Naive thymus-derived CD4-positive, alpha-beta T cell (primary cell): Measurements from ENCODE around the gene NFX1. TPM values are rescaled to one million over a fixed set of nuclear protein-coding genes. Genes with fewer than 3 reads are reported as not detected.
A peak's percentile ranks its signal among the peaks of the same experiment; 100 is the strongest.

ENCODE experiments used
- ATAC-seq: fragments of 150-1000 bp; cut with Tn5 transposase; 2 replicates; pipeline ENCODE4 v1.10.0; 2021; ENCODE audit warnings: mild to moderate bottlenecking, moderate library complexity
- CTCF ChIA-PET: fragments of 350-600 bp; sonication (Branson Sonifier 250); formaldehyde crosslinking; loops from one replicate; lab custom pipeline; 2021; ENCODE audit warnings: antibody characterized with exemption; lab: Charles Lee
- POLR2A ChIA-PET: fragments of 350-600 bp; sonication (Branson Sonifier 250); formaldehyde crosslinking; loops from one replicate; lab custom pipeline; 2021; ENCODE audit warnings: antibody characterized with exemption, inconsistent platforms; lab: Charles Lee
- DNase-seq, 9 donors: peaks; one replicate each; pipeline versions ENCODE4 v3.0.0 to v3.0.0-alpha.2; 2020 to 2022; ENCODE audit warnings: mixed read lengths in 1 of 9
- H3K27ac ChIP-seq: one replicate; pipeline ENCODE4 v1.7.0; 2013; ENCODE audit warnings: mild to moderate bottlenecking, low read depth, low read length, moderate library complexity
- H3K27me3 ChIP-seq, 2 donors: one replicate each; pipeline ENCODE4 v1.7.0; 2013; ENCODE audit warnings: low read length in 2 of 2, mild to moderate bottlenecking in 2 of 2, moderate library complexity in 2 of 2; ENCODE audit not compliant: control insufficient read depth in 2 of 2, insufficient read depth in 2 of 2
- H3K36me3 ChIP-seq, 3 experiments: 1 replicate in 2 of 3; 2 replicates in 1 of 3; pipeline ENCODE4 v1.7.0; 2013; ENCODE audit warnings: low read length in 3 of 3, mild to moderate bottlenecking in 3 of 3, moderate library complexity in 1 of 3; ENCODE audit not compliant: insufficient read depth in 3 of 3, control insufficient read depth in 2 of 3
- H3K4me1 ChIP-seq, 2 donors: one replicate each; pipeline ENCODE4 v1.7.0; 2013; ENCODE audit warnings: low read length in 2 of 2, mild to moderate bottlenecking in 2 of 2, moderate library complexity in 1 of 2; ENCODE audit not compliant: control insufficient read depth in 2 of 2, insufficient read depth in 2 of 2
- H3K4me3 ChIP-seq: 2 replicates; pipeline ENCODE4 v1.7.0; 2013; ENCODE audit warnings: mild to moderate bottlenecking, low read length
- H3K9me3 ChIP-seq, 3 experiments: 1 replicate in 2 of 3; 2 replicates in 1 of 3; pipeline ENCODE4 v1.7.0; 2013; ENCODE audit warnings: low read length in 3 of 3; ENCODE audit not compliant: control insufficient read depth in 2 of 3
- H3K27ac Mint-ChIP-seq, 9 donors: one replicate each; pipeline ENCODE4 v1.8.0; 2020 to 2022; ENCODE audit warnings: mixed read lengths in 9 of 9, mild to moderate bottlenecking in 8 of 9, moderate library complexity in 5 of 9, inconsistent platforms in 2 of 9
- H3K27me3 Mint-ChIP-seq, 5 donors: one replicate each; pipeline ENCODE4 v1.8.0; 2021 to 2022; ENCODE audit warnings: mixed read lengths in 5 of 5, mild to moderate bottlenecking in 1 of 5
- H3K36me3 Mint-ChIP-seq, 5 donors: one replicate each; pipeline ENCODE4 v1.8.0; 2020 to 2022; ENCODE audit warnings: mixed read lengths in 5 of 5, mild to moderate bottlenecking in 3 of 5, inconsistent platforms in 1 of 5
- H3K4me1 Mint-ChIP-seq, 7 donors: one replicate each; pipeline ENCODE4 v1.8.0; 2020 to 2022; ENCODE audit warnings: mixed read lengths in 7 of 7, mild to moderate bottlenecking in 3 of 7, inconsistent platforms in 1 of 7
- H3K4me3 Mint-ChIP-seq, 10 donors: one replicate each; pipeline ENCODE4 v1.8.0; 2020 to 2022; ENCODE audit warnings: mild to moderate bottlenecking in 10 of 10, mixed read lengths in 10 of 10, moderate library complexity in 6 of 10, inconsistent platforms in 2 of 10
- H3K9me3 Mint-ChIP-seq, 11 donors: one replicate each; pipeline ENCODE4 v1.8.0; 2020 to 2022; ENCODE audit warnings: mixed read lengths in 11 of 11, mild to moderate bottlenecking in 4 of 11, inconsistent platforms in 1 of 11, moderate library complexity in 1 of 11
- intact Hi-C, 2 donors: fragments of 100-400 bp; cut with micrococcal nuclease; formaldehyde crosslinking; loops; one replicate each; pipeline ENCODE4 v1.15.1; 2023
- polyA plus RNA-seq, 2 donors: library from polyadenylated mRNA; unstranded; fragments of 300-500 nt; fragmentation: Illumina TruSeq; gene quantifications; one replicate each; pipeline ENCODE4 v1.2.3, GENCODE V29; 2021
- total RNA-seq, 6 experiments: library from RNA in 5 of 6; stranded (reverse) in 5 of 6; gene quantifications; 1 replicate in 5 of 6; 2 replicates in 1 of 6; pipeline ENCODE4 v1.2.3 and lab custom pipeline; 2021 to 2026

The NFX1 gene
- total and polyA plus RNA-seq, 7 experiments from 2014 or later, result 30.1 to 65.4 (median 43.6) TPM

GRCh38 chr9:33372900-33373299 is 82.6 kb downstream of the NFX1 start:
- peak overlapping the region in 3 of 9 donors; percentile 27 to 45 (median 30) for H3K27ac Mint-ChIP-seq
- no peak for DNase-seq
- H3K9me3 Mint-ChIP-seq, result peaks cover 0 to 2% (median 0%) of the 10 kb centered on the region in 11 donors
- intact Hi-C loops, result no loop called here
- H3K4me1 Mint-ChIP-seq, result peaks cover 10 to 17% (median 13%) of the 10 kb centered on the region in 7 donors
- POLR2A ChIA-PET, result interaction anchor here (1.0 kb wide), 1 partner anchor 101 kb away, joined by 4 read pairs; the partner anchor contains the start of gene NOL6
- peaks cover 0 to 5% of the 10 kb centered on the region in 2 donors for H3K4me1 ChIP-seq
- no peaks in the 10 kb centered on the region for H3K9me3 ChIP-seq
- no peaks in the 10 kb centered on the region for H3K27me3 ChIP-seq
- H3K36me3 ChIP-seq, result peaks cover 5 to 52% (median 7%) of the 10 kb centered on the region in 3 experiments
- no peak for ATAC-seq
- H3K36me3 Mint-ChIP-seq, result peaks cover 2 to 15% (median 7%) of the 10 kb centered on the region in 5 donors
- CTCF ChIA-PET, result interaction anchor here (1.1 to 6.4 kb wide), 7 partner anchors 9 to 349 kb away, joined by 3 to 51 read pairs (median 11); no protein-coding TSS in a partner anchor
- no peak overlapping the region for H3K27ac ChIP-seq
- H3K4me3 Mint-ChIP-seq, result no peak overlapping the region
- H3K27me3 Mint-ChIP-seq, result no peaks in the 10 kb centered on the region
- H3K4me3 ChIP-seq, result no peak overlapping the region

- ChIA-PET POLR2A (interaction anchor here (1.4 kb wide), 1 partner anchor 89 kb away, joined by 4 read pairs; no protein-coding TSS in a partner anchor), CTCF (interaction anchor here (0.6 to 6.4 kb wide), 16 partner anchors 13 to 348 kb away, joined by 3 to 51 read pairs (median 5); partner anchors contain the start of genes AQP3 and NOL6)
- H3K4me1 Mint-ChIP-seq, result peaks cover 10 to 17% (median 13%) of the 10 kb centered on the region in 7 donors
- DNase-seq (no peak), ATAC-seq (no peak)
- Histone ChIP-seq H3K4me3 (no peak overlapping the region), H3K9me3 (no peaks in the 10 kb centered on the region), H3K27ac (no peak overlapping the region), H3K27me3 (no peaks in the 10 kb centered on the region), H3K36me3 (peaks cover 4 to 41% (median 5%) of the 10 kb centered on the region in 3 experiments), H3K4me1 (peaks cover 0 to 5% of the 10 kb centered on the region in 2 donors)
- no peaks in the 10 kb centered on the region for H3K27me3 Mint-ChIP-seq
- no peak overlapping the region for H3K4me3 Mint-ChIP-seq
- H3K9me3 Mint-ChIP-seq, result peaks cover 0 to 2% (median 0%) of the 10 kb centered on the region in 11 donors
- peaks cover 2 to 14% (median 7%) of the 10 kb centered on the region in 5 donors for H3K36me3 Mint-ChIP-seq
- intact Hi-C loops, result loop anchor here (2.0 kb wide), 3 partner anchors 41 to 101 kb away; no protein-coding TSS in a partner anchor
- H3K27ac Mint-ChIP-seq, result peak overlapping the region in 3 of 9 donors; percentile 19 to 36 (median 21)
These were observed 83.9 kb downstream of the NFX1 start for GRCh38 chr9:33374190-33374589.

- POLR2A ChIA-PET, result interaction anchor here (0.6 to 1.7 kb wide), 6 partner anchors 22 to 787 kb away, joined by 3 to 12 read pairs (median 4); partner anchors contain the start of gene AQP3
- Mint-ChIP-seq H3K36me3 (peaks cover 2 to 10% (median 6%) of the 10 kb centered on the region in 5 donors), H3K4me1 (peaks cover 10 to 17% (median 13%) of the 10 kb centered on the region in 7 donors), H3K27me3 (no peaks in the 10 kb centered on the region), H3K9me3 (peaks cover 0 to 2% (median 0%) of the 10 kb centered on the region in 11 donors), H3K27ac (peak overlapping the region in 8 of 9 donors; percentile 49 to 87 (median 76)), H3K4me3 (peak overlapping the region in 9 of 10 donors; percentile 19 to 81 (median 75))
- no peak overlapping the region for H3K4me3 ChIP-seq
- peaks cover 4 to 37% (median 4%) of the 10 kb centered on the region in 3 experiments for H3K36me3 ChIP-seq
- H3K9me3 ChIP-seq, result no peaks in the 10 kb centered on the region
- no peaks in the 10 kb centered on the region for H3K27me3 ChIP-seq
- peak overlapping the region; percentile 0 for H3K27ac ChIP-seq
- DNase-seq, result peak; percentile 29 to 76 (median 70)
- CTCF ChIA-PET, result interaction anchor here (0.6 to 6.4 kb wide), 21 partner anchors 14 to 347 kb away, joined by 3 to 51 read pairs (median 5); partner anchors contain the start of genes AQP3 and NOL6
- intact Hi-C loops, result loop anchor here (1.0 to 2.0 kb wide), 12 partner anchors 19 to 348 kb away; no protein-coding TSS in a partner anchor
- ATAC-seq, result peak; percentile 94
- H3K4me1 ChIP-seq, result peaks cover 0 to 5% of the 10 kb centered on the region in 2 donors
These were observed 84.4 kb downstream of the NFX1 start for GRCh38 chr9:33374634-33375237.

- H3K4me3 Mint-ChIP-seq, result peak overlapping the region in 9 of 10 donors; percentile 19 to 81 (median 75)
- no peaks in the 10 kb centered on the region for H3K27me3 Mint-ChIP-seq
These were observed 85.0 kb downstream of the NFX1 start for GRCh38 chr9:33375238-33375840.

GRCh38 chr9:33375841-33376321 is 85.6 kb downstream of the NFX1 start:
- POLR2A ChIA-PET, result interaction anchor here (0.9 to 1.7 kb wide), 4 partner anchors 23 to 90 kb away, joined by 3 to 12 read pairs (median 4); partner anchors contain the start of gene AQP3
- intact Hi-C loops, result loop anchor here (1.0 to 2.0 kb wide), 12 partner anchors 21 to 346 kb away; no protein-coding TSS in a partner anchor
- H3K4me3 Mint-ChIP-seq, result peak overlapping the region in 3 of 10 donors; percentile 13 to 68 (median 37)

More at GRCh38 chr9:33375238-33375840, 85.0 kb downstream of the NFX1 start:
- no peaks in the 10 kb centered on the region for H3K9me3 ChIP-seq
- ATAC-seq (peak; percentile 52), DNase-seq (no peak)
- H3K27me3 ChIP-seq, result no peaks in the 10 kb centered on the region
- POLR2A ChIA-PET, result interaction anchor here (0.6 to 1.7 kb wide), 6 partner anchors 23 to 787 kb away, joined by 3 to 12 read pairs (median 4); partner anchors contain the start of gene AQP3
- peaks cover 0 to 2% (median 0%) of the 10 kb centered on the region in 11 donors for H3K9me3 Mint-ChIP-seq
- intact Hi-C loops, result loop anchor here (1.0 to 2.0 kb wide), 12 partner anchors 20 to 347 kb away; no protein-coding TSS in a partner anchor
- peaks cover 0 to 31% (median 4%) of the 10 kb centered on the region in 3 experiments for H3K36me3 ChIP-seq
- H3K27ac ChIP-seq, result peak overlapping the region; percentile 0
- peak overlapping the region in 8 of 9 donors; percentile 49 to 87 (median 78) for H3K27ac Mint-ChIP-seq
- CTCF ChIA-PET, result interaction anchor here (0.6 to 6.4 kb wide), 18 partner anchors 15 to 347 kb away, joined by 3 to 51 read pairs (median 5); partner anchors contain the start of gene NOL6
- peaks cover 0 to 5% of the 10 kb centered on the region in 2 donors for H3K4me1 ChIP-seq
- H3K36me3 Mint-ChIP-seq, result peaks cover 0 to 5% (median 0%) of the 10 kb centered on the region in 5 donors
- peaks cover 10 to 17% (median 13%) of the 10 kb centered on the region in 7 donors for H3K4me1 Mint-ChIP-seq
- no peak overlapping the region for H3K4me3 ChIP-seq

More at GRCh38 chr9:33375841-33376321, 85.6 kb downstream of the NFX1 start:
- no peak overlapping the region for H3K27ac ChIP-seq
- peaks cover 0 to 5% (median 0%) of the 10 kb centered on the region in 5 donors for H3K36me3 Mint-ChIP-seq
- peaks cover 10 to 17% (median 12%) of the 10 kb centered on the region in 7 donors for H3K4me1 Mint-ChIP-seq
- H3K27me3 ChIP-seq, result no peaks in the 10 kb centered on the region
- H3K27ac Mint-ChIP-seq, result peak overlapping the region in 5 of 9 donors; percentile 26 to 81 (median 73)
- ATAC-seq (no peak), DNase-seq (no peak)
- H3K4me1 ChIP-seq, result peaks cover 0 to 5% of the 10 kb centered on the region in 2 donors
- peaks cover 0 to 2% (median 0%) of the 10 kb centered on the region in 11 donors for H3K9me3 Mint-ChIP-seq
- H3K9me3 ChIP-seq, result no peaks in the 10 kb centered on the region
- H3K27me3 Mint-ChIP-seq, result no peaks in the 10 kb centered on the region
- H3K36me3 ChIP-seq, result peaks cover 0 to 26% (median 4%) of the 10 kb centered on the region in 3 experiments
- H3K4me3 ChIP-seq, result no peak overlapping the region
- CTCF ChIA-PET, result interaction anchor here (0.6 to 6.4 kb wide), 13 partner anchors 15 to 346 kb away, joined by 3 to 51 read pairs (median 5); no protein-coding TSS in a partner anchor
